ENCODE results near the gene FBXW12. TPM values are rescaled to one million over a fixed set of nuclear protein-coding genes. Genes with fewer than 3 reads are reported as not detected.

Gene FBXW12
- total RNA-seq, 4 donors from 2014 or later = not detected

DNA sequence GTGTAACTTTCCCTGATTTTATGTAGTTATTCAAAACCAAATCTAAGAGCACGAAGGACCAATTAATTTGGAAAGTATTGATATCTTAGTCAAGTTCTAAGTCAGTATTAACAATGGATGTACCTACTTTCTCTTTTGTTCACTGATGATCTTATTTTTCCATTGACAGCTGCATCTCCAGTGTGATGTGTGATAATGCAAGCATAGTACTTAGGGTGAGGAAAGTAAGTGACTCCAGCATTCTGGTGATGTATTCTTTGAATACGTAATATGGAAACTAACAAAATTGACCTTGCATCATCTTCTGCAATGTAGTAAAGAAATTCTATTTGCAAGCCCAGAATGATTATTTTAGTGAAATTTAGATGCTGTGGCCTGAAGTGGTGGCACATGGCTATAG is 22.4 kb downstream of the FBXW12 start:
- intact Hi-C loops (cut with DNase I; ENCODE audit: low total_unique reads) = no loop called here
- ATAC-seq (no peak), DNase-seq (no peak)
- Histone ChIP-seq H3K36me3 (no peaks in the 10 kb centered on the region), H3K4me3 (no peak overlapping the region), H3K9me3 (no peaks in the 10 kb centered on the region), H3K4me1 (no peaks in the 10 kb centered on the region), H3K27me3 (no peaks in the 10 kb centered on the region), H3K27ac (no peak overlapping the region)
- in situ Hi-C loops (cut with MboI; ENCODE audit: low sequenced_read_pairs in 4 of 4) = no loop called here
- TF ChIP-seq CTCF (IDR thresholded peaks at IDR 0.05 in 4 of 5, conservative IDR thresholded peaks at IDR 0.05 in 1 of 5) (no peak), POLR2A (IDR thresholded peaks at IDR 0.05) (no peak)

GRCh38 chr3:48395714-48396113 is 23.7 kb downstream of the FBXW12 start:
- TF ChIP-seq POLR2A (IDR thresholded peaks at IDR 0.05) = no peak
- TF ChIP-seq CTCF (IDR thresholded peaks at IDR 0.05 in 4 of 5, conservative IDR thresholded peaks at IDR 0.05 in 1 of 5) = no peak
- no peaks in the 10 kb centered on the region for H3K4me1 ChIP-seq
- no peaks in the 10 kb centered on the region for H3K27me3 ChIP-seq
- no peaks in the 10 kb centered on the region for H3K9me3 ChIP-seq
- H3K4me3 ChIP-seq = no peak overlapping the region
- no peak overlapping the region for H3K27ac ChIP-seq
- intact Hi-C loops (cut with DNase I; ENCODE audit: low total_unique reads) (no loop called here), in situ Hi-C loops (cut with MboI; ENCODE audit: low sequenced_read_pairs in 4 of 4) (loop anchor here in 1 of 4 donors (5.0 kb wide), 1 partner anchor 42 kb away; no protein-coding TSS in a partner anchor)
- no peak for ATAC-seq
- H3K36me3 ChIP-seq = no peaks in the 10 kb centered on the region
- DNase-seq = no peak

DNA sequence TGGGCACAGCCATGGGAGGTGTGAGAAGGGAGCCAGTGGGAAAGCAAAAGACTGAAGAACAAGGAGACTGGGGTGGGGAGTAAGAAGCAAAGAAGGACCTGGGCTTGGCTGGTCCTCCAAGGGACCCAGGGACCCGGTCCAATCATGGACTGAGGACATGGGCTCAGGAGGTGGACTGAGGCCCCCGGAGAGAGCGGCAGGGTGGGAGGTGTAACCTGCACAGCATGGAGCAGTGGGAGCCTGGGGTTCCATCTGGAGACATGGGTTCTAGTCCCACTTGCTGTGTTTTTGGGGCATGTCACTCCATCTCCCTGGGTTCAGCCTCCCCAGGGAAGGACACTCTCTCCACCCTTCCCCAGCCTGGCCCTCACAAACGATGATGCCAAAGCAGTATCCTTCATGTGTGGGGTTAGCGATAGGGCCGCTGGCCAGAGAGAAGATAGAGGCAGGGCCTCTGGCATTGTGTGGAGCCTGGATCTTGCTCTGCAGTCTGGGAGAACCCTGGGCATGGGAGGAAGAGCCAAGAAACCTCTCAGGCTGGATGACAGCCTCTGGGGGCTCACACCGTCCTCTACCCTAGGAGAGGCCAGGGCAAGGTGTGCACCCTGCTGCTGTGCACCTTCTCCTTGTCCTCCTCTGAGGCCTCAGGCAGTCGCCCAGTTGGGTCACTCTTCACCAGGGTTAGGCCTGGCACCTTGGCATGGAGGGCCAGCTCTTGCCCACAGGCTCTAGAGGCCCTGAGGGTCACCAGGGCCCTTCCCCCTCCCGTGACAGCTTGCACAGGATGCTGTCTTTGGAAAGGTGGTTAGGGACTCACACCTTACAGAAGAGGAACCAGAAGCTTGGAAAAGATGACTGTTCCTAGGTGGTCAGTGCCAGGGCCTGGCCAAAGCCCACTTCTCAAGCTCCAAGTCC is 26.0 kb downstream of the FBXW12 start:
- no peak overlapping the region for H3K4me3 ChIP-seq
- H3K36me3 ChIP-seq = no peaks in the 10 kb centered on the region
- no peak overlapping the region for H3K27ac ChIP-seq
- intact Hi-C loops (cut with DNase I; ENCODE audit: low total_unique reads) (no loop called here), in situ Hi-C loops (cut with MboI; ENCODE audit: low sequenced_read_pairs in 4 of 4) (loop anchor here in 1 of 4 donors (5.0 kb wide), 1 partner anchor 39 kb away; no protein-coding TSS in a partner anchor)
- DNase-seq (no peak), ATAC-seq (no peak)
- H3K9me3 ChIP-seq = no peaks in the 10 kb centered on the region
- H3K27me3 ChIP-seq = no peaks in the 10 kb centered on the region
- TF ChIP-seq CTCF (IDR thresholded peaks at IDR 0.05 in 4 of 5, conservative IDR thresholded peaks at IDR 0.05 in 1 of 5) (no peak), POLR2A (IDR thresholded peaks at IDR 0.05) (no peak)
- H3K4me1 ChIP-seq = peaks cover 0 to 5% of the 10 kb centered on the region in 2 donors

DNA sequence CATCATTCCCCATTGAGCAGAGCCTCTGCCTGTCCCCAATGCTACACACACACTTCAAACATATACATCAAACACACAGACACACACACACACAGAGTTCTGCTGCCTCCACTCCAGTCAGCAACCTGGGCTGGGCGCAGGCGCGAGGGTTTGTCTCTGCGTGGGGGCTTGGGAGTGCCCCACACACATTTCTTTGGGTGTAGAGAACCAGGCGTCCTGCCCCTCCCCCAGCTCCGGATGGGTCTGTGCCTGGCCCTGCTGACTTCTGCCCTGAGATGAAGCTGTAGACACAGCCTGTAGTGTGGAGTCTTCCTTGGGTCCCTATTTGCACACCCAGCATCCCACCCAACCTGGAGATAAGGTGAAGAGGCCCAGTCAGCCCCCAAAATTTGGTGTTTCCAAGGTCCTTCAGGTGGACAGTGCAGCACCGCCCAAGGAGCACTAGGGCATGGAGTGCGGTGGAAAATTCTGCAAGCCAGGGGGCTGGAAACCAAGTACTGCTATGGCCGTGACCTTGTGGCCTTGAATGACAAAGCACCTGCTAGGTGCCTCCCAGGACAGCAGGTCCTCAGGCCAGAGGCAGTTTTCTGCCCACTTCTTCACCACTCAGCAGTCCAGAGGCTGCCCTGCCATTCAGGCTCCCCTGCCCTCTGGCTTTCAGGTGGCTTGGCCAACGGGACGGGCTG is 26.8 kb downstream of the FBXW12 start:
- H3K4me3 ChIP-seq = no peak overlapping the region
- H3K27ac ChIP-seq = no peak overlapping the region
- DNase-seq (no peak), ATAC-seq (no peak)
- in situ Hi-C loops (cut with MboI; ENCODE audit: low sequenced_read_pairs in 4 of 4) = loop anchor here in 1 of 4 donors (5.0 kb wide), 1 partner anchor 38 kb away; no protein-coding TSS in a partner anchor
- peaks cover 0 to 5% of the 10 kb centered on the region in 2 donors for H3K4me1 ChIP-seq
- TF ChIP-seq POLR2A (IDR thresholded peaks at IDR 0.05) (no peak), CTCF (IDR thresholded peaks at IDR 0.05 in 4 of 5, conservative IDR thresholded peaks at IDR 0.05 in 1 of 5) (no peak)
- H3K36me3 ChIP-seq = no peaks in the 10 kb centered on the region
- H3K27me3 ChIP-seq = no peaks in the 10 kb centered on the region
- H3K9me3 ChIP-seq = no peaks in the 10 kb centered on the region
- intact Hi-C loops (cut with DNase I; ENCODE audit: low total_unique reads) = no loop called here
